Adipocyte (in vitro differentiated cells): Measurements from ENCODE around the gene CPEB3.

Source experiments
- DNase-seq: peaks from one replicate; pipeline ENCODE4 v3.0.0-alpha.2; 2015; ENCODE audit warnings: low read depth
- H3K27me3 ChIP-seq: replicated peaks from 2 replicates; pipeline ENCODE4 v1.7.0; 2013; ENCODE audit warnings: mild to moderate bottlenecking, low read length, moderate library complexity; ENCODE audit not compliant: control insufficient read depth, insufficient read depth
- H3K36me3 ChIP-seq: 2 replicates; pipeline ENCODE4 v1.7.0; 2013; ENCODE audit warnings: low read length, mild to moderate bottlenecking, moderate library complexity; ENCODE audit not compliant: control insufficient read depth, insufficient read depth, severe bottlenecking
- H3K4me1 ChIP-seq: 2 replicates; pipeline ENCODE4 v1.7.0; 2013; ENCODE audit warnings: mild to moderate bottlenecking, low read length, moderate library complexity; ENCODE audit not compliant: control insufficient read depth, insufficient read depth
- H3K4me3 ChIP-seq: 2 replicates; pipeline ENCODE4 v1.7.0; 2013; ENCODE audit warnings: mild to moderate bottlenecking, low read length, moderate library complexity
- H3K9ac ChIP-seq: 2 replicates; pipeline ENCODE4 v1.7.0; 2013; ENCODE audit warnings: mild to moderate bottlenecking, low read length, moderate library complexity
- H3K9me3 ChIP-seq: 2 replicates; pipeline ENCODE4 v1.7.0; 2013; ENCODE audit warnings: mild to moderate bottlenecking, low read length, moderate library complexity; ENCODE audit not compliant: control insufficient read depth

CPEB3 gene

DNA sequence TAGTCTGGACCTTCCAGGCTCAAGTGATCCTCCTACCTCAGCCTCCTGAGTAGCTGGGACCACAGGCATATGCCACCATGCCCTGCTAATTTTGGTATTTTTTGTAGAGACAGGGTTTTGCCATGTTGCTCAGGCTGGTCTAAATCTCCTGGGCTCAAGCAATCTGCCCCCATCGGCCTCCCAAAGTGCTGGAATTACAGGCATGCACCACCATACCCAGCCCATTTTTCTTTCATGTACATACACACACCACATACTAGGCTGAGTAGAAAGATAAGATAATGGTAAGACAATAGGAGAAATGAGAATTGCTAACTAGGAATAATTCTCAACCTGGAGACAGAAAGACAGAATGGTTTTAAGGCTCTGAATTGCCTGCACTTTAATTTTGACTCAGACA lies 83.8 kb downstream of the CPEB3 start:
- DNase-seq, result no peak

DNA sequence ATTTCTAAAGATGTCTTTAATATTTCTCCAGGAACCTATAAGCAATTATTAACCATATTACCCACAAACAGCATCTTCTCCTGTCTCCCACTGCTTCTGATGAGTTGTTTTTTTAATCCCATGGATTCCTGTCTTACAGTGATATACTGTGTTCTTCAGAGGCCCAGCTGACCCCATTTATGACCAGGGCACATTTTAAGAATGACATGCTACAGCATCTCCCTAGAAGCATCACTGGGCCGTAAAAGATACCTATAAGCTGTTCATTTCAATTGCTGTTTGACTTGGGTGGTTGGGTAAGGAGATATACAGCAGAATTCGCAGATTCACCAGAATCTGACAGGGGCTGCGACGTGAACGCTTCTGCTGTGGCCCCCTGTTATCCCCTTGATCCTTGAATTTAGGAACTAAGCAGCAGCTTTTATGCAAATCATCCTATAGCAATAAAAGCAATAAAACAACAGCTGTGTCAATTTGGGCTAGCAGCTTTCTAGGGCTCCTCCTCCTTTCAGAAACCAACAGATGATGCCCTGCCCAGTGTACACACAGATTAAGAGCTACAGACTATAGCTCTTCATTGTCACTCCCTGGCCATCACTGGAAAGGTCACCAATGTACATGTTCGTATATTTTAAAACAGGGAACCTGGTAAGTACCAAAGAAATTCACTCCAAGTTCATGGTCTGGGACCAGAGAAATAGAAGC lies 86.8 kb downstream of the CPEB3 start:
- H3K36me3 ChIP-seq, result no peaks in the 10 kb centered on the region
- no peak overlapping the region for H3K9ac ChIP-seq
- no peak overlapping the region for H3K4me3 ChIP-seq
- no peaks in the 10 kb centered on the region for H3K27me3 ChIP-seq
- DNase-seq, result no peak
- peaks cover 14% of the 10 kb centered on the region for H3K4me1 ChIP-seq
- H3K9me3 ChIP-seq, result no peaks in the 10 kb centered on the region

More for the DNA sequence above, 83.8 kb downstream of the CPEB3 start:
- Histone ChIP-seq H3K4me1 (peaks cover 14% of the 10 kb centered on the region), H3K9me3 (no peaks in the 10 kb centered on the region), H3K36me3 (no peaks in the 10 kb centered on the region), H3K9ac (no peak overlapping the region), H3K27me3 (no peaks in the 10 kb centered on the region), H3K4me3 (no peak overlapping the region)

DNA sequence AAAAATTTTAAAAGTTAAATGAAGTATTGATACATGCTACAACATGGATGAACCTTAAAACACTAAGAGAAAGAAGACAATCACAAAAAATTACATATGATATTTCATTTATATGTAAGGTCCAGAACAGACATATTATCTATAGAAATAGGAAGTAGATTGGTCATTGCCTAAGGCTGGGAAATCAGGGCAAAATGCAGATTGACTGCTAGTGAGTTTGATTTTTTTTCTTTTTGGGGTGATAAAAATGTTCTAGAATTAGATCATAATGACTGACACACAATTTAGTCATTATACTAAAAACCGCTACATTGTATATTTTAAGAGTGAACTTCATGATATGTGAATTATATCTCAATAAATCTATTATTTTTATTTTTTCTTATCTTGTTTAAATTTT lies 88.3 kb downstream of the CPEB3 start:
- Histone ChIP-seq H3K36me3 (no peaks in the 10 kb centered on the region), H3K4me1 (peaks cover under 1% of the 10 kb centered on the region), H3K9me3 (no peaks in the 10 kb centered on the region), H3K27me3 (no peaks in the 10 kb centered on the region), H3K9ac (no peak overlapping the region), H3K4me3 (no peak overlapping the region)
- no peak for DNase-seq

DNA sequence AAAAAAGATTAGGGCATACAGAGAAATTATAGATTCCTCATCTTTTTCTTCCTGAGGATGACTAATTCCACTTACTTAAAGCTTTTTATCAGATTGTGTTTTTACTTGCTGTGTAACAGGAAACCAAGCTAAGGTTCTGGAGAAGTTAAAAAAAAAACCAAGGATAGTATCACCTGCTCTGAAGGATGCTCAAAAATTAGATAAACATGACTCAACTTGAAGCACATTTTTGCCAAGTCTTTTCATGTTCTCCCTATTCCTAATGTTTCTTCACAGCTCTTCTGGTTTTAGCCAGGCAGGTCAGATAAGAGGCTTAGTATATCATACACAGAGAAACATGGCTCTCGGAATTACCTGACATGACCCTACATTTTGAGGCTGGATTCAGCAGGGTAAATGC lies 90.3 kb downstream of the CPEB3 start:
- no peak for DNase-seq
- Histone ChIP-seq H3K27me3 (no peaks in the 10 kb centered on the region), H3K36me3 (no peaks in the 10 kb centered on the region), H3K9me3 (no peaks in the 10 kb centered on the region), H3K4me3 (no peak overlapping the region), H3K4me1 (no peaks in the 10 kb centered on the region), H3K9ac (no peak overlapping the region)

DNA sequence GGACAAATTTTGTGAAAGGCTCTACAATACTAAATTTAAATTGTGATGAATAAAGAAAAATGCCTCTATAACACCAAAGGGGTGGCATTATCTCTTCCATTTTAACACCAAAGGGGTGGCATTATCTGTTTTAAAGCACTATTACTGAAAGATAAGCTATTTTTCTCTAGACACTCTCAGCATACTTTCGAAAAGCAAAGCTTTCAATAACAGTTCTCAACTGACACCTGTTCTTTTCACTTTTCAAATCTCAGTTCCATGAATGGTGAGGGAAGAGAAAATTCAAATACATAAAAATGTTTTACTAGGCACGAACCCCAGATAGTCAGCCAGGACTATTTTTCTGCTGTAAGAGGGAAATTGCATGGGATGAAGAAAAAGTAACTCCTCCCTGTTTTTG lies 103.8 kb downstream of the CPEB3 start:
- no peaks in the 10 kb centered on the region for H3K36me3 ChIP-seq
- no peak overlapping the region for H3K9ac ChIP-seq
- no peaks in the 10 kb centered on the region for H3K9me3 ChIP-seq
- H3K27me3 ChIP-seq, result no peaks in the 10 kb centered on the region
- peaks cover 3% of the 10 kb centered on the region for H3K4me1 ChIP-seq
- H3K4me3 ChIP-seq, result no peak overlapping the region
- no peak for DNase-seq

DNA sequence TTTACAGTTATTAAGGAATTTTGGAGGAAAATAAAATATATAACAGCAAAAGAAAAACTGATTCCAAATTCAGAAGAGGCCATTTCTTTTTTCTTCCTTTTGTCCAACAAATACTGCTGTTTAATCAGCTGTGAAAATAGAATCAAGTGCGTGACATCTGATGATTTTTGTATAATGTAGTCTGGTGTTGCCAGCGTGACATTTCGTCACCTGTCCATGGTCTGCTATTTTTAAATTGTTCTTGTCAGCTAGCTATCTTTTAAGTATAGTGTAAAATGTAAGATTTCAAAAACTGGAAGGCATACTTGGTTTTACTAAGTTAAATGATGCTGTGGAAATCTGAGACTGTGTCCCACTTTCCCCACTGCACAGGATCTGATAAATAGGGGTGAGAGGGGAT lies 105.9 kb downstream of the CPEB3 start:
- H3K27me3 ChIP-seq, result no peaks in the 10 kb centered on the region
- H3K9me3 ChIP-seq, result no peaks in the 10 kb centered on the region
- no peak for DNase-seq
- no peak overlapping the region for H3K4me3 ChIP-seq
- H3K36me3 ChIP-seq, result no peaks in the 10 kb centered on the region
- H3K4me1 ChIP-seq, result peaks cover 3% of the 10 kb centered on the region
- no peak overlapping the region for H3K9ac ChIP-seq

DNA sequence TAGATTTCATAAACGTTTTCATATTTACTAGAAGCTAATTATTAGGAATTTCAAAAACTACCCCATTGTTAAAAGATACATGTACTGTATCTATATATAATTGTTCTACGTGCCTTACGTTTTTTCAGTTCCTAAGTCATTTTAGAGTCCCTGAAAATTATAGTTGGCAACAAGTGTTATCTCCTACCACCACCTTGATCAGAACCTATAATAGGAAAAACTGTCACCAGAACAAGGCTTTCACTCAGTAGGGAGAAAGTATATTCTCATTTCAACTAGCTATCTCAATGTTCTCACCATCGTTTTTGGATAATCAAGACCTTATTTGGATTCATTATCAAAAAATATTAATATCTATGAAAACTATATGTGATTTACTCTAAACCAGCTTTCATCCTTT lies 107.7 kb downstream of the CPEB3 start:
- H3K4me1 ChIP-seq, result no peaks in the 10 kb centered on the region
- H3K36me3 ChIP-seq, result no peaks in the 10 kb centered on the region
- no peak overlapping the region for H3K9ac ChIP-seq
- no peak for DNase-seq
- H3K27me3 ChIP-seq, result no peaks in the 10 kb centered on the region
- H3K4me3 ChIP-seq, result no peak overlapping the region
- H3K9me3 ChIP-seq, result no peaks in the 10 kb centered on the region

DNA sequence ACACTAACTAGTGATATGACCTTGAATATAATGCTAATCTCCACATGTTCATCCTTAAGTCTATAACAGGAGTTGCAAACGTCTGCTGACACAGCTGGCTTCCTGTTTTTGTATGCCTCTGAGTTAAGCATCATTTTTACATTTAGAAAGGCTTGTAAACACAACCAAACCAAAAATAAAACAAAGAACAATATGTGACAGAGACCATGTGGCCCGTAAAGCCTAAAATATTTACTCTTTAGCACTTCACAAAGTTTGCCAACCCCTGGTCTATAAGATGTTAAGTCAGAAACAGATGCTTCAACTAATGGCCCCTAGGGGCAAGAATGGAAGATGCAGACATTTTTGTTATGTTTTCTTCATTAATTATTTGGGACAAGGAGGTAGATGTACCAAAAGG lies 109.3 kb downstream of the CPEB3 start:
- DNase-seq, result peak; percentile 23
- Histone ChIP-seq H3K4me1 (no peaks in the 10 kb centered on the region), H3K27me3 (no peaks in the 10 kb centered on the region), H3K36me3 (no peaks in the 10 kb centered on the region), H3K9me3 (no peaks in the 10 kb centered on the region), H3K9ac (no peak overlapping the region), H3K4me3 (no peak overlapping the region)

DNA sequence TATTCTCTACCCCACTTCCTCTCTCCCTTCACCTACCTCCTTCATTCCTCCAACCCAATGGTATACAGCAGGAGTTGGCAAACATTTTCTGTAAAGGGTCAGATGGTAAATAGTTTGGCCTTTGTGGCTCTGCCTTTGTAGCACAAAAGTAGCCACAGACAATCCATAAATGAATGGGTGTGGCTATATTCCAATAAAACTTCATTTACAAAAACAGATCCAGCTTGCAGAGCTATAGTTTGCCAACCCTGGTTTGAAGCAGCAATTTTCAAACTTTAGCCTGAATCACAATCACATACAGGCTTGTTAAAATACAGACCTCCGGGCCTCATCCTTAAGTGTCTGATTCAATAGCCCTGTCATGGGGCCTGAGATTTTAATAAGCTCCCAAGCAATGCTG lies 110.5 kb downstream of the CPEB3 start:
- no peaks in the 10 kb centered on the region for H3K36me3 ChIP-seq
- H3K4me1 ChIP-seq, result no peaks in the 10 kb centered on the region
- DNase-seq, result no peak
- H3K4me3 ChIP-seq, result no peak overlapping the region
- H3K27me3 ChIP-seq, result no peaks in the 10 kb centered on the region
- no peaks in the 10 kb centered on the region for H3K9me3 ChIP-seq
- no peak overlapping the region for H3K9ac ChIP-seq

DNA sequence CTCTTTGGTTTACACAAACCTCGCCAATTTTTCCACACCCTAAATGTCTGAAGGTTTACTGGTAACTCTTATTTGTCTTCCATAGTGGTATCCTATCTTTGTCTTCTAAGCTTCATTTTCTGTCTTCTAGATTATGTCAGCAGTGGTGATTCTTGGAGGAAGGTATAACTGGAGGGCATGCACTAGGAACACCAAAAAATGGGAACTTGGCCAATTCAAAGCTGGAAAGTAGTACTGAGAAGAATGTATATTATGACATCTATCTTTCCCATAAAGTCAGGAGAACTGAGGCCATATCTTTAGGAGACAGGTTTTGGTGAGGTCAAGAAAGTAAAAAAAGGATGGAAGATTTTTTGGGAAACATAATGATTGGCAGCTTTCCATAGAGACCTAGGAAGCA lies 113.3 kb downstream of the CPEB3 start:
- Histone ChIP-seq H3K4me3 (no peak overlapping the region), H3K9ac (no peak overlapping the region), H3K36me3 (no peaks in the 10 kb centered on the region), H3K4me1 (no peaks in the 10 kb centered on the region), H3K9me3 (no peaks in the 10 kb centered on the region), H3K27me3 (no peaks in the 10 kb centered on the region)
- DNase-seq, result peak; percentile 24

DNA sequence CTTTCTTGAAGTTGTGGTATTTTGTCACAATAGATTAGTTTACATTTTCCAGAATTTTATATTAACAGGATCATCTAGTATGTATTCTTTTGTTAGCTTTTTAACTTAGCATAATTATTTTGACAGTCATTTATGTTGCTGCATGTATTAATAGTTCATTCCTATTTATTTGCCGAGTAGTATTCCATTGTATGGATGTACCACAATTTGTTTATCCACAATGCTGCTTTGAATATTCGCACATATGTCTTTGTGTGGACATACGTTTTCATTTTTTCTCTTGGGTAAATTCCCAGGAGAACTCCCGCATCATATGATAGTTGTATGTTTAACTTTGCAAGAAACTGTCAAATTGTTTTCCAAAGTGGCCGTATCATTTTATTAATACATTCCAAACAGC lies 115.7 kb downstream of the CPEB3 start:
- Histone ChIP-seq H3K36me3 (no peaks in the 10 kb centered on the region), H3K4me3 (no peak overlapping the region), H3K4me1 (no peaks in the 10 kb centered on the region), H3K9ac (no peak overlapping the region), H3K9me3 (no peaks in the 10 kb centered on the region), H3K27me3 (no peaks in the 10 kb centered on the region)
- no peak for DNase-seq

DNA sequence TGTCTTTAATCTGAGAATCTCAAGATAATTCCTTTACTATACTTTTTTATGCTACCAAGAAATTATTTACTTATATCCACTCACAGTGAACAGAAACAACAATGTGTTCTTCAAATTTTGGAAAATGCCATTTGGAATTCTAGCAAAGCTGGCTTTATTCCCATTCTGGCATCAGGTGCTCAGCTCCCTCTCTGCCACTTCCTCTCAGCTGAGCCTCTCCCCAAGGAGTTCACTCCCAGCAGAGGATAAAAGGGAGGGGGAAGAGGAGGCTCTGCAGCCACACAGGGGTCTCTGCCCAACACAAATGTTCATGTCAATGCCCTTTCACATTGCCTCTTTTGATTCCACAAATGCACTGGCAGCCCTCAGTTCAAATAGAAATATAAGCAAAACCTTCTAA lies 116.9 kb downstream of the CPEB3 start:
- Histone ChIP-seq H3K27me3 (no peaks in the 10 kb centered on the region), H3K9me3 (no peaks in the 10 kb centered on the region), H3K9ac (no peak overlapping the region), H3K4me3 (no peak overlapping the region), H3K4me1 (no peaks in the 10 kb centered on the region), H3K36me3 (no peaks in the 10 kb centered on the region)
- DNase-seq, result no peak
